ENCODE results near the gene COL27A1.

Gene COL27A1

DNA sequence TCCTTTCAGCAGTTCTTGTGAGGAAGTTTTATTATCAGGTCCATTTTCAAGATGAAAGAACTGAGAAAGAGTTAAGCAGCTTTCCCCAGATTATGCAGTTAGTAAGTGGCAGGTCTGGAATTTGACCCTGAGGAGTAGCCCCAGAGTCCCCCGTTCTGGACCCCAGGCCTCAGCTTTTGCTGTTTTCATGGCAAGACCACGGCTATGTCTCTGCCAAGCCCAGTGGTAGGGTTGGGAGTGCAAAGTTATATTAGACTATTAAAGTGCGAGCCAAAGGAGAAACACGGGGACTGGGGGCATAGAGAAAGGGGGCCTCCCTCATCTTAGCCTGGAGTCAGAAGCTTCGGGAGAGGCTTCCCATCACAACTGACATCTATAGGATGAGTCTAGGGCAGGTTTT is 148.2 kb downstream of the COL27A1 start:
- H3K4me3 ChIP-seq (replicated peaks; ENCODE audit: low read depth, low read length), result no peak overlapping the region
- TF ChIP-seq, protein P1, sequence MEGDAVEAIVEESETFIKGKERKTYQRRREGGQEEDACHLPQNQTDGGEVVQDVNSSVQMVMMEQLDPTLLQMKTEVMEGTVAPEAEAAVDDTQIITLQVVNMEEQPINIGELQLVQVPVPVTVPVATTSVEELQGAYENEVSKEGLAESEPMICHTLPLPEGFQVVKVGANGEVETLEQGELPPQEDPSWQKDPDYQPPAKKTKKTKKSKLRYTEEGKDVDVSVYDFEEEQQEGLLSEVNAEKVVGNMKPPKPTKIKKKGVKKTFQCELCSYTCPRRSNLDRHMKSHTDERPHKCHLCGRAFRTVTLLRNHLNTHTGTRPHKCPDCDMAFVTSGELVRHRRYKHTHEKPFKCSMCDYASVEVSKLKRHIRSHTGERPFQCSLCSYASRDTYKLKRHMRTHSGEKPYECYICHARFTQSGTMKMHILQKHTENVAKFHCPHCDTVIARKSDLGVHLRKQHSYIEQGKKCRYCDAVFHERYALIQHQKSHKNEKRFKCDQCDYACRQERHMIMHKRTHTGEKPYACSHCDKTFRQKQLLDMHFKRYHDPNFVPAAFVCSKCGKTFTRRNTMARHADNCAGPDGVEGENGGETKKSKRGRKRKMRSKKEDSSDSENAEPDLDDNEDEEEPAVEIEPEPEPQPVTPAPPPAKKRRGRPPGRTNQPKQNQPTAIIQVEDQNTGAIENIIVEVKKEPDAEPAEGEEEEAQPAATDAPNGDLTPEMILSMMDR (IDR thresholded peaks at IDR 0.05; ENCODE audit: low read length, missing control alignments), result no peak
- DNase-seq (ENCODE audit: low read depth), result no peak

DNA sequence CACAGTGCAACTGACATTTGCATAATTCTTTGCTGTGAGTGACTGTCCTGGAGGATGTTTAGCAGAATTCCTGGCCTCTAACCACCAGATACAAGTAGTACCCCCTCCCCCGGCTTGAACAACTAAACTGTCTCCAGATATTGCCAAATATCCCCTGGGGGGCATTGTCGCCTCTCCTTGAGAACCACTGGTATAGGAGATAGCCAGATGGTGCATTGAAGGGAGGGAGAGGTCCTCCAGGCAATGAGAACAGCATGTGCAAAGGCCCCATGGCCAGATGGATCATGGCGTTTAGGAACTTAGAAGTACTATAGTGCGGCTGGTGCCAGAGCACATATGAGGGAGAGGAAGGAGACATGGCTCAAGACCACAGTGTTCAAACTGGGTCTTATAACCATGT is 148.6 kb downstream of the COL27A1 start:
- DNase-seq (ENCODE audit: low read depth), result no peak
- H3K4me3 ChIP-seq (replicated peaks; ENCODE audit: low read depth, low read length), result no peak overlapping the region
- TF ChIP-seq, protein P1 (IDR thresholded peaks at IDR 0.05; ENCODE audit: low read length, missing control alignments), result no peak

DNA sequence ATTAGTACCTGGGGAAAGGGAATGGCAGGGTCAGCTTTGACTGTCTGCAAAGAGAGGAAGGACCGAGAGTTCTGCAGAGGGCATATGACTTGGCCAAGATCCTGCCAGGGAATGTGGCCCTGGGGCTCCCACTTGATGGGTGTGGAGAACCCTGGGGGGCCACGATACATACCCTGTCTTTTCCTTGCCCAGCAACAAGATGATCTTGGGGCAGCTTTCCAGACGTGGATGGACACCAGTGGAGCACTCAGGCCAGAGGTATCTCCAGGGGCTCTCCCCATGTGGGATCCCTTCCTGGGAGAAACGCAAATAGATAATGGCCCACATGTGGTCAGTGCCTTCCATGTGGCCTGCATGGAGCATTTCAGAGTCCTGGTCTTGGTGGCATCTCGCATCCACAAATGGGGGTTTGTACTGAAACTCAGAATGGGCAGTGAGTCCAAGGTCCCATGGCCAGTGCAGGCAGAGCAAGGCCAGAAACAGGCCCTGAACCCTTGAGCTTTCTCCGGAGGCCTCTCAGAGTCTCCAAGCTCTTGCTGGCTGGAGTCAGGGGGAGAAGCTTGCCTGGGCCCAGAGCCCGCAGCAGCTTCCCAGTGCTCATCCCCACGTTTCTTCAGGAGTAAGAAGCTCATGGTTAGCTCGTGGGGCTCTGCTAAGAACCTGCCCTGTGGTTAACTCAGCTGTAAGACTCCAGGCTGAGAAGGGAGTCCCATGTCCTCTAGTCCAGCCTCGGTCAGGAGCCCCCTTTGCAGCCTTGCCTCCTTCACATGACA is 149.3 kb downstream of the COL27A1 start:
- no peak for DNase-seq (ENCODE audit: low read depth)
- H3K4me3 ChIP-seq (replicated peaks; ENCODE audit: low read depth, low read length), result no peak overlapping the region
- TF ChIP-seq, protein P1 (IDR thresholded peaks at IDR 0.05; ENCODE audit: low read length, missing control alignments), result no peak

DNA sequence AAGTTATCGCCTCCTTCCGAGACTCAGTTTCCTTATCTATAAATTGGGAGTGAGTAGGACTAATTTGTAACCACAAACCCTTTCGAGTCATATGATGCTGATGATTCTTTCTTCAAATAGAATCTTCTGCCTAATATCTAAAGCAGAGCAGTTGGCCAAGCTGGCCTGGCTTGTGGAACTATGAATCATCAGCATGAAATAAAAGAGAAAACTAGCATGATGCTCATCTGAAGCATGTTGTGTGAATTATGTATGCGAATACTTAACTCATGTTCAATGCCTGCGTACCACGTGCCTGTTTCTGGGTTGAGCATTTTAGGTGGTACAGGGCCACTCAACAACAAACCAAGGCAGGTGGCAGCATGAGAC is 152.5 kb downstream of the COL27A1 start:
- peak; percentile 23 for DNase-seq (ENCODE audit: low read depth)
- TF ChIP-seq, protein P1 (IDR thresholded peaks at IDR 0.05; ENCODE audit: low read length, missing control alignments), result no peak
- no peak overlapping the region for H3K4me3 ChIP-seq (replicated peaks; ENCODE audit: low read depth, low read length)

DNA sequence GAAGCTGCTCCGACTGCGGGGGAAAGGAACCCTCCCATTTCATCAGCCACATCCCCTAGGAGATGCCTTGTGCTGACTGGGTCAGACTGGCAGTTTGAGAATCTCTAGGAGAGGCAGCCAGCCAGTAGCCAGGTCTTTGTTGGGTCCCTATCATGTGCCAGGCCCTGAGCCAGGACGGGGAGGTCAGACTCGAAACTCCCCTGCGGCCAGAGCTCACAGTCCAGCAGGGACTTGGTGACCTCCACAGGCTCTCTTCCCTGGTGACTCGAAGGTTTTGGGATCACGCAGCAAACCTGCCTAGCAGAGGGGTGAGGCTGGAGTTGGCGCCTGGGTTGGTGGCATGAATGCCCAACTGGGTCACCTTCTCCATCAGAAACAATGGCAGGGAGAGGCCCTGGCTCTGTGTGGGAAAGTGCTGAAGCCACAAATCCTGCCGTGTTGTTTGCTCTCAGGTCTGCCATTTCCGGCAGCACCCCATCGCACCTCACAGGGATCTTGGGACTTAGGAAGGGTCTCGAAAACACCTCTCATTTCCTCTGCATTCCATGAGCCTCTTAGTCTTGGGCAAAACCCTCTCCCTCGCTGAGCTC is 153.1 kb downstream of the COL27A1 start:
- no peak for DNase-seq (ENCODE audit: low read depth)
- TF ChIP-seq, protein P1 (IDR thresholded peaks at IDR 0.05; ENCODE audit: low read length, missing control alignments), result no peak

DNA sequence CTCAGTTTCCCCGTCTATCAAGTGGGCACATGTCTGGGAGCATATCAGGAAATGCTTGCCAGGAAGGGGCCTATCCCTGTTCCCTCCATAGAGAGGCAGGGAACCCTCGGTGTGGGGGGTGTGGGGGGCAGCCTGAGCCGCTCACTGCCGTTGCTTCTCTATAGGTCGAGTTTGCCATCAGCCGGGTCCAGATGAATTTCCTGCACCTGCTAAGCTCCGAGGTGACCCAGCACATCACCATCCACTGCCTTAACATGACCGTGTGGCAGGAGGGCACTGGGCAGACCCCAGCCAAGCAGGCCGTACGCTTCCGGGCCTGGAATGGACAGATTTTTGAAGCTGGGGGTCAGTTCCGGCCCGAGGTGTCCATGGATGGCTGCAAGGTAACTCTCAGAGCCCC is 153.8 kb downstream of the COL27A1 start:
- H3K4me3 ChIP-seq (replicated peaks; ENCODE audit: low read depth, low read length), result no peak overlapping the region
- DNase-seq (ENCODE audit: low read depth), result no peak
- TF ChIP-seq, protein P1 (IDR thresholded peaks at IDR 0.05; ENCODE audit: low read length, missing control alignments), result no peak

More for the DNA sequence above, 153.1 kb downstream of the COL27A1 start:
- no peak overlapping the region for H3K4me3 ChIP-seq (replicated peaks; ENCODE audit: low read depth, low read length)
